ENCODE data around the gene OAS2. TPM values are rescaled to one million over a fixed set of nuclear protein-coding genes. Genes with fewer than 3 reads are reported as not detected.

OAS2 gene
- polyA plus RNA-seq, 2 of the 4 experiments (the other 2 are of a cell fraction), result 0.05 to 0.19 TPM

GRCh38 chr12:113041560-113041959 is 63.2 kb downstream of the OAS2 start:
- WGBS (ENCODE audit: missing lambda C conversion rate), result 97% methylated on average over 7 of the region's 7 CpGs
- ATAC-seq (no peak), DNase-seq (ENCODE audit: low read depth in 1 of 2, low spot score in 1 of 2) (no peak), FAIRE-seq (no peak)
- H3K4me3 ChIP-seq, result no peak overlapping the region
- H3K4me1 ChIP-seq, result peaks cover 11% of the 10 kb centered on the region
- TF ChIP-seq FOSB (CRISPR knock-in tag; IDR thresholded peaks at IDR 0.05) (no peak), ZFP36 (IDR thresholded peaks at IDR 0.05; ENCODE audit: borderline replicate concordance, partially characterized antibody) (peak; percentile 42)
- CTCF ChIA-PET, result interaction anchor here (0.6 to 1.5 kb wide), 4 partner anchors 8 to 170 kb away, joined by 3 to 9 read pairs (median 4); no protein-coding TSS in a partner anchor
- peak overlapping the region in 1 of 2 experiments; percentile 66; a peak in 2 of 6 replicates for H3K27ac ChIP-seq
- no peaks in the 10 kb centered on the region for H3K9me3 ChIP-seq
- POLR2A ChIA-PET, result no interaction called here
- H3K4me2 ChIP-seq, result no peak overlapping the region

- no peaks in the 10 kb centered on the region for H3K9me3 ChIP-seq
- CTCF ChIA-PET, result interaction anchor here (0.6 to 1.5 kb wide), 3 partner anchors 55 to 381 kb away, joined by 3 to 5 read pairs (median 3); no protein-coding TSS in a partner anchor
- TF ChIP-seq FOXS1 (CRISPR knock-in tag; IDR thresholded peaks at IDR 0.05), result no peak
- TF ChIP-seq USF2 (IDR thresholded peaks at IDR 0.05), result no peak
- no peak for TF ChIP-seq CTCF (IDR thresholded peaks at IDR 0.05)
- TF ChIP-seq FOSL2 (IDR thresholded peaks at IDR 0.05), result no peak
- TF ChIP-seq FOSL2 (CRISPR knock-in tag; IDR thresholded peaks at IDR 0.05), result no peak
- no peak for TF ChIP-seq GATA3 (IDR thresholded peaks at IDR 0.05; ENCODE audit: borderline replicate concordance)
- TF ChIP-seq CHD4 (IDR thresholded peaks at IDR 0.05; ENCODE audit: borderline replicate concordance), result no peak
- TF ChIP-seq ELK1 (IDR thresholded peaks at IDR 0.05; ENCODE audit: low read depth, low read length), result no peak
- no peak for TF ChIP-seq RARB (CRISPR knock-in tag; IDR thresholded peaks at IDR 0.05)
- no peak for TF ChIP-seq PHF8 (IDR thresholded peaks at IDR 0.05; ENCODE audit: borderline replicate concordance, low read depth)
- TF ChIP-seq KDM5A (IDR thresholded peaks at IDR 0.05), result no peak
- FAIRE-seq, result no peak
- POLR2A ChIA-PET, result no interaction called here
- 77% methylated on average over 8 of the region's 8 CpGs for WGBS (ENCODE audit: missing lambda C conversion rate)
- H3K4me1 ChIP-seq, result peaks cover 11% of the 10 kb centered on the region
- no peak for DNase-seq (ENCODE audit: low read depth in 1 of 2, low spot score in 1 of 2)
- no peak for ATAC-seq
- no peak overlapping the region for H3K27ac ChIP-seq
- no peak overlapping the region for H3K4me3 ChIP-seq
- H3K4me2 ChIP-seq, result no peak overlapping the region
These were observed 64.9 kb downstream of the OAS2 start for GRCh38 chr12:113043240-113043639.

- H3K27ac ChIP-seq, result no peak overlapping the region
- CTCF ChIA-PET, result interaction anchor here (0.6 to 11.0 kb wide), 4 partner anchors 8 to 109 kb away, joined by 3 to 142 read pairs (median 7); partner anchors contain the start of gene CFAP73
- H3K9me3 ChIP-seq, result no peaks in the 10 kb centered on the region
- POLR2A ChIA-PET, result no interaction called here
- no peak overlapping the region for H3K4me2 ChIP-seq
- DNase-seq (ENCODE audit: low read depth in 1 of 2, low spot score in 1 of 2) (no peak), FAIRE-seq (no peak), ATAC-seq (no peak)
- TF ChIP-seq HOXB13 (CRISPR knock-in tag; IDR thresholded peaks at IDR 0.05; ENCODE audit: low read depth) (no peak), CHD4 (IDR thresholded peaks at IDR 0.05; ENCODE audit: borderline replicate concordance) (no peak), SREBF2 (IDR thresholded peaks at IDR 0.05) (no peak), RCOR1 (IDR thresholded peaks at IDR 0.05; ENCODE audit: low read depth, low read length) (no peak), EP300 (IDR thresholded peaks at IDR 0.05) (no peak), SMC3 (IDR thresholded peaks at IDR 0.05) (no peak), REST (IDR thresholded peaks at IDR 0.05) (no peak), CHD2 (IDR thresholded peaks at IDR 0.05; ENCODE audit: low read length, partially characterized antibody) (no peak), EHMT2 (IDR thresholded peaks at IDR 0.05; ENCODE audit: low read depth) (no peak), FOSB (CRISPR knock-in tag; IDR thresholded peaks at IDR 0.05) (no peak), MAZ (IDR thresholded peaks at IDR 0.05; ENCODE audit: borderline replicate concordance, low read depth, low read length) (no peak), JUNB (IDR thresholded peaks at IDR 0.05) (no peak)
- no peak overlapping the region for H3K4me3 ChIP-seq
- peaks cover 11% of the 10 kb centered on the region for H3K4me1 ChIP-seq
- WGBS (ENCODE audit: missing lambda C conversion rate), result 32% methylated on average over 3 of the region's 3 CpGs
These were observed 66.2 kb downstream of the OAS2 start for GRCh38 chr12:113044516-113044915.

Data from A549 (cell line).